BLaER1 treated with 17β-estradiol and CSF1 and Interleukin-3, amounts not matched to agents 10 nM and 100 nM (cell line): ENCODE measurements around the gene SIAH1.
A peak's percentile ranks its signal among the peaks of the same experiment; 100 is the strongest.
"Not testable (repeated sequence)": the region's sequence is repeated elsewhere in the genome, so short reads cannot be mapped to it uniquely, and the experiment has no call there.

Experiments used
- H3K27ac ChIP-seq, 11 experiments: shearing (Covaris generic); formaldehyde crosslinking; 2 replicates each; pipeline ENCODE4 v1.8.1; 2022
- H3K27me3 ChIP-seq, 11 experiments: shearing (Covaris generic); formaldehyde crosslinking; 2 replicates each; pipeline ENCODE4 v1.8.1; 2022
- H3K36me3 ChIP-seq, 11 experiments: shearing (Covaris generic); formaldehyde crosslinking; 2 replicates each; pipeline ENCODE4 v1.8.1; 2022
- H3K4me1 ChIP-seq, 10 experiments: shearing (Covaris generic); formaldehyde crosslinking; 2 replicates each; pipeline ENCODE4 v1.8.1; 2022
- H3K4me2 ChIP-seq, 11 experiments: shearing (Covaris generic); formaldehyde crosslinking; 2 replicates each; pipeline ENCODE4 v1.8.1; 2022
- H3K4me3 ChIP-seq, 10 experiments: shearing (Covaris generic); formaldehyde crosslinking; 2 replicates each; pipeline ENCODE4 v1.8.1; 2022
- H3K9ac ChIP-seq, 11 experiments: shearing (Covaris generic); formaldehyde crosslinking; 2 replicates each; pipeline ENCODE4 v1.8.1; 2022
- H3K9me3 ChIP-seq, 11 experiments: shearing (Covaris generic); formaldehyde crosslinking; replicated peaks in 1 of 11; 2 replicates each; pipeline ENCODE4 v1.8.1; 2022
- H4K20me1 ChIP-seq, 11 experiments: shearing (Covaris generic); formaldehyde crosslinking; 2 replicates each; pipeline ENCODE4 v1.8.1; 2022
- Cebpa-rat ChIP-seq, 11 experiments: shearing (Covaris generic); IDR thresholded peaks; 2 replicates each; pipeline ENCODE4 v1.8.1; 2022

Gene SIAH1

DNA sequence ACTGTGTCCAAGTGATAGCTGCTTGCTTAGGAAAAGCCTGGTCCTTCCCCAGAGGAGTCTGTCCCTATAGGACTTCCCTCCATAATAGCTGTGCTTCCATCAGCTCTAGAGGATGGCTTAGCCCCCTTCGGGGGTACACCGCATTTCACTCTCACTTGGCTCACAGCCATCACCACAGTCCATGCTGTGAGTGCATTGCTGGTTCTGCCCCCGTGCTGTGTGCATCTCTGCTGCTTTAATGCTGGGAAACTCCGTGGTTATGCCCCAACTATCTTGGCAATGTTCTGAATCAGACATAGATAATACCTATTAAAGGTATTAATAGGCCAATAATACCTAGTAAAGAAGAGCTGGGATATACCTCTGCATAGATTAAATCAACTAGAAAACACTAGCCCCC is 58.3 kb downstream of the SIAH1 start:
- Histone ChIP-seq H4K20me1 (peaks cover 0 to 17% (median 0%) of the 10 kb centered on the region in 11 experiments; a peak in 7 of 22 replicates), H3K36me3 (peaks cover 28 to 74% (median 43%) of the 10 kb centered on the region in 11 experiments; a peak in 21 of 22 replicates), H3K27me3 (no peaks in the 10 kb centered on the region), H3K9me3 (no peaks in the 10 kb centered on the region), H3K4me1 (peaks cover 14 to 48% (median 29%) of the 10 kb centered on the region in 10 experiments; a peak in 16 of 20 replicates), H3K4me3 (no peak overlapping the region), H3K27ac (no peak overlapping the region), H3K9ac (no peak overlapping the region), H3K4me2 (peak overlapping the region in 3 of 11 experiments; percentile 9 to 57 (median 26); a peak in 4 of 22 replicates)
- TF ChIP-seq Cebpa-rat (IDR thresholded peaks at IDR 0.05) = no peak

DNA sequence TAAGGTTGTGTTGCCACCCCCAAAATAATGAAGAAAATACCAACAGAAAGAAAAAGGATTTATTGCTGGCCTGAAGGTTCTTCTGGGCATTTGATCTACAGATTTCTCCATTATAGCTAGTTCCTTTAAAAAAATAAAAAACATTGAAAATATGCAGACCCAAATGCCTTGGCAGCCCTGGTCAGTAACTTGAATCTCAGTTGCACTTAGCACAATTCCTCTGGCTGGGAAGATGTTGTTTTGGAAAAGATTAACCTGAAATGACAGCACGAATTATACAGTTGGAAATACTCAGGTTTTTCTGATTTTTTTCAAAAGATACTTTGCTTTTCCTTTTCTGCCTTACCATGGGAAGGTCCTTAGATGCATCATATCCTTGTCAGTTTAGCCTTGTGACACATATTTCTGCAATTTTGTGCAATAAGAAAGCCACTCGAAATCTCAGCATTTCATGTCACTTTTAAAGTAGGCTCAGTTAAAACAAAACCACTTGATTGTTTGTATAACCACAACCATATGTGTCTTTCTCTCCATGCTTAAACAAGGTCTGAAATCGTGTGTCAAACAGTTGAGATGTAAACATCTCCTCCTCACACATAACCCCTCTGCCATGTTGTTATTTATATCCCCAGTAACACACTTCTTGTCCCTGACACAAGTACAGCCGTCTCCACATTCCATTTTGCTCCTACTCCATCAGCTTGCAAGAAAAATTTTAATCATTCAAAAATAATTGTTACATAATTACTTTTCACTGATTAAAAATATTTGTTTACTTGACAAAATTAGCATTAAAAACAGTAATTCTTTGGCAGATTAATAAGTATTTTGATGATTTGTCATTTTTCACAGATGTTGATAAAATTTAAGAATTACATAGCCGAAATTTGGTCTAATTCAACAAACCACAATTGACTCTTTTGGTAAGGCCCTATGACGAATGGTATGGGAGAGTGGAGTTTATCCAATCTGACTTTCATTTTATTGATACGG is 61.1 kb downstream of the SIAH1 start:
- H3K4me2 ChIP-seq = peak overlapping the region in 1 of 11 experiments; percentile 4; a peak in 1 of 22 replicates
- H3K27me3 ChIP-seq = no peaks in the 10 kb centered on the region
- H4K20me1 ChIP-seq = peaks cover 0 to 2% (median 0%) of the 10 kb centered on the region in 11 experiments; a peak in 4 of 22 replicates
- H3K9me3 ChIP-seq = peaks cover 0 to 5% (median 0%) of the 10 kb centered on the region in 11 experiments; a peak in 2 of 22 replicates
- H3K4me1 ChIP-seq = peaks cover 17 to 53% (median 38%) of the 10 kb centered on the region in 10 experiments
- H3K36me3 ChIP-seq = peaks cover 24 to 81% (median 52%) of the 10 kb centered on the region in 11 experiments; a peak in 21 of 22 replicates
- no peak for TF ChIP-seq Cebpa-rat (IDR thresholded peaks at IDR 0.05)
- H3K4me3 ChIP-seq = no peak overlapping the region
- no peak overlapping the region for H3K9ac ChIP-seq
- H3K27ac ChIP-seq = no peak overlapping the region

DNA sequence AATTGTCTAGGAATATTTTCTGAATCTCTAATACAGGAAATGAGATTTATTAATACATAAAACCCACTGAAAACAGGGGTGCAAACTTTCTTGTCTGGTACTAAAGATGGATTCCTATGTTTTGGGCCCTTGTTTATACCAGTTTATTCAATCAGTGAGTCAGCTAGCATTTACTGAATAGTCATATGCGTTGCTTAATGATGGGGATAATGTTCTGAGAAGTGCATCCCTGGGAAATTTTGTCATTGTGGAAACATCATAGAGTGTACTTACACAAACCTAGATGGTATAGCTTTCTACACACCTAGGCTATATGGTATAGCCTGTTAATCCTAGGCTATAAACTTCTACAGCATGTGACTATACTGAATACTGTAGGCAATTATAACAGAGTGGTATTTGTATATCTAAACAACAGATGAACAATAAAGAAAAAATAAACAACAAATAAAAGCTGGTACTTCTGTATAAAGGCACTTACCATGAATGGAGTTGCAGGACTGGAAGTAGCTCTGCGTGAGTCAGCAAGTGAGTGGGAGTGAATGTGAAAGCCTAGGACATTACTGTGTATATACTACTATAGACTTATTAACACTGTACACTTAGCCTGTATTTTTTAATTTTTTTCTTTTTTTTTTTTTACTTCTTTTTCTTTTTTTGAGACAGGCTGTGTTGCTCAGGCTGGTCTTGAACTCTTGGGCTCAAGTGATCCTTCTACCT is 63.7 kb downstream of the SIAH1 start:
- H3K27ac ChIP-seq = no peak overlapping the region
- peaks cover 0 to 5% (median 0%) of the 10 kb centered on the region in 11 experiments; a peak in 3 of 22 replicates for H3K9me3 ChIP-seq
- H4K20me1 ChIP-seq = peaks cover 0 to 20% (median 5%) of the 10 kb centered on the region in 11 experiments; a peak in 5 of 22 replicates
- peak overlapping the region in 2 of 11 experiments; percentile 32 to 47; a peak in 3 of 22 replicates for H3K4me2 ChIP-seq
- H3K4me3 ChIP-seq = no peak overlapping the region
- no peak for TF ChIP-seq Cebpa-rat (IDR thresholded peaks at IDR 0.05)
- no peaks in the 10 kb centered on the region for H3K27me3 ChIP-seq
- no peak overlapping the region for H3K9ac ChIP-seq
- H3K36me3 ChIP-seq = peaks cover 27 to 66% (median 46%) of the 10 kb centered on the region in 11 experiments; a peak in 20 of 22 replicates
- H3K4me1 ChIP-seq = peaks cover 39 to 73% (median 59%) of the 10 kb centered on the region in 10 experiments

DNA sequence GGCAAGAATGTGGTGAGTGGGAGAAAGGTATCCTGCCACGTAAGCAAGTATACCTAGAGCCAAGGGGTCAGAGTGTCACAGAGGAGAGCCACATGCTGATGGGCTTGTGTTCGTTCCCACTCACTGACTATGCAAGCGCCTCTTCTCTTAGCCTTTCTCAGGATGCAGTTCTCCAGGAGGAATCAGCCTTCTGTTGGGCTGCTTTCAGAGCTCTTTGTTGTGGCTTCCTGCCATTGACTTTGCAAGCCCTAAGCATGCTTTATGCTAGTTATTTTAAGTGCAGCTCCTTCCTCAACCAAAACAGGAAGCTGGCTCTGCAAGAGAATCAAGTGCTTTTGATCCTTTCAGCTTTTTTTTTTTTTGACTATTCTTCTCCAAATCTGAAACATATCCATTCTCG is 66.6 kb downstream of the SIAH1 start:
- Histone ChIP-seq H3K9ac (peak overlapping the region; percentile 5 to 71 (median 56); a peak in 17 of 22 replicates), H3K4me3 (peak overlapping the region in 8 of 10 experiments; percentile 6 to 54 (median 36); a peak in 13 of 20 replicates), H3K4me2 (peak overlapping the region; percentile 78 to 96 (median 88)), H3K36me3 (peaks cover 29 to 68% (median 50%) of the 10 kb centered on the region in 11 experiments; a peak in 21 of 22 replicates), H3K9me3 (peaks cover under 1 to 27% (median 18%) of the 10 kb centered on the region in 11 experiments; a peak in 19 of 22 replicates), H3K27ac (peak overlapping the region in 10 of 11 experiments; percentile 38 to 87 (median 78); a peak in 21 of 22 replicates), H4K20me1 (peaks cover 0 to 20% (median 5%) of the 10 kb centered on the region in 11 experiments; a peak in 5 of 22 replicates), H3K4me1 (peaks cover 34 to 64% (median 51%) of the 10 kb centered on the region in 10 experiments), H3K27me3 (no peaks in the 10 kb centered on the region)
- no peak for TF ChIP-seq Cebpa-rat (IDR thresholded peaks at IDR 0.05)

DNA sequence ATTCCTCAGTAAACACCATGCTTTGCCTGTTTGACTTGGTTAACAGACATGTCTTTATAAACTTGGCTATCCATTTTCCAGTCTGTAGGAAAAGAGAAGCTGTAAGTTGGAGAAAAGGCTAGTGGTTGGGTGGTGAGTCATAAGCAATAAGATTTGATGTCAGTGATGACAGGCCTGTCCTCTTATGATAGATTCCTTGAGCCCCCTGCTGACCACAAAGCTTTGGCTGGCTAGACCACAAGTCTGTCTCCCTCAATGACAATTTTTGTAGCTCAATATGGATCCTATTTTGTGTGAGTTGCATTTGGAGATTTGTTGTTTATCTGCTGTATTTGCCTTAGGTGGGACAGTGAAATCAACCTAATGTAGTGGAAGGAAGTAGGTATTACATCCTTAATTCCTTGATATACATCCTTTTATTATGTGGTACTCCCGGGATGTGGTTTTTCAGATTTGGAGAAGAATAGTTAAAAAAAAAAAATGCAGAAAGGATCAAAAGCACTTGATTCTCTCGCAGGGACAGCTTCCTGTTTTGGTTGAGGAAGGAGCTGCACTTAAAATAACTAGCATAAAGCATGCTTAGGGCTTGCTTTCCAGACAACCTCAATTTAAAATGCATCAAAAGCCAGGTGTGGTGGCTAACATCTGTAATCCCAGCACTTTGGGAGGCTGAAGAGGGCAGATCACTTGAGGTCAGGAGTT is 67.4 kb downstream of the SIAH1 start:
- peaks cover 0 to 20% (median 5%) of the 10 kb centered on the region in 11 experiments; a peak in 5 of 22 replicates for H4K20me1 ChIP-seq
- no peaks in the 10 kb centered on the region for H3K27me3 ChIP-seq
- peak overlapping the region; percentile 78 to 96 (median 88) for H3K4me2 ChIP-seq
- H3K4me3 ChIP-seq = peak overlapping the region in 7 of 10 experiments; percentile 6 to 54 (median 36); a peak in 11 of 20 replicates
- H3K36me3 ChIP-seq = peaks cover 31 to 70% (median 55%) of the 10 kb centered on the region in 11 experiments
- peak overlapping the region in 10 of 11 experiments; percentile 35 to 71 (median 60); a peak in 18 of 22 replicates for H3K9ac ChIP-seq
- peak overlapping the region in 10 of 11 experiments; percentile 38 to 87 (median 78); a peak in 21 of 22 replicates for H3K27ac ChIP-seq
- peaks cover 34 to 61% (median 47%) of the 10 kb centered on the region in 10 experiments for H3K4me1 ChIP-seq
- no peak for TF ChIP-seq Cebpa-rat (IDR thresholded peaks at IDR 0.05)
- H3K9me3 ChIP-seq = peaks cover 9 to 36% (median 26%) of the 10 kb centered on the region in 11 experiments

DNA sequence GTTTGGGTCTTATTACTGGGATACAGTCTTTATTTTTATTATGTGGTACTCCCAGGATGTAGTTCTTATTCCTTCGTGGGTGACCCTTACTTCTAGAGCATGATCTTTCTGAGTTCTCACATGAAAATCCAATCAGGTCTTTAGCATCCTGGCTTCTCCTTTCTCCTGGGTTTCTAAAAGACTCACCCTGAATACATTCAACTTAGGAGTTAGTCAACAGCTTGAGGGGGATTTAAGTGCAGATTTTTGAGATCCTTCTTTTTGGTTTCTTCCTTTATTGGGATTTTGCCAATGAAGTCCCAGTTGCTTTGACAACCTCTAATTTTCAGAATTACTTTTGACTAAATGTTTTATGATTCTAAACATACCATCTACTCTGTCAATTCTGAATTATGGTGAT is 68.2 kb downstream of the SIAH1 start:
- TF ChIP-seq Cebpa-rat (IDR thresholded peaks at IDR 0.05) = no peak
- Histone ChIP-seq H3K4me2 (peak overlapping the region; percentile 78 to 96 (median 88); a peak in 21 of 22 replicates), H3K36me3 (peaks cover 32 to 70% (median 56%) of the 10 kb centered on the region in 11 experiments), H3K4me1 (peaks cover 32 to 56% (median 40%) of the 10 kb centered on the region in 10 experiments), H3K27me3 (no peaks in the 10 kb centered on the region), H3K27ac (peak overlapping the region in 8 of 11 experiments; percentile 20 to 87 (median 74); a peak in 11 of 22 replicates), H3K4me3 (no peak overlapping the region), H4K20me1 (peaks cover 0 to 20% (median 5%) of the 10 kb centered on the region in 11 experiments; a peak in 5 of 22 replicates), H3K9ac (no peak overlapping the region; a peak in 1 of 22 replicates), H3K9me3 (peaks cover 17 to 43% (median 34%) of the 10 kb centered on the region in 11 experiments)

DNA sequence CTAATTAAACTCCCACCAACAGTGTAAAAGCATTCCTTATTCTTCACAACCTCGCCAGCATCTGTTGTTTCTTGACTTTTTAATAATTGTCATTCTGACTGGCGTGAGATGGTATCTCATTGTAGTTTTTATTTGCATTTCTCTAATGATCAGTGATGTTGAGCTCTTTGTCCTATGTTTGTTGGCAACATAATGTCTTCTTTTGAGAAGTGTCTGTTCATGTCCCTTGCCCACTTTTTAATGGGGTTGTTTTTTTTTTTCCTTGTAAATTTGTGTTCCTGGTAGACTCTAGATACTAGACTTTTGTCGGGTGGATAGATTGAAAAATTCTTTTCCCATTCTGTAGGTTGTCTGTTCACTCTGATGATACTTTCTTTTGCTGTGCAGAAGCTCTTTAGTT is 71.3 kb downstream of the SIAH1 start:
- H3K4me2 ChIP-seq = not testable (repeated sequence)

More for the DNA sequence above, 71.3 kb downstream of the SIAH1 start:
- peaks cover 0 to 16% (median 5%) of the 10 kb centered on the region in 11 experiments; a peak in 5 of 22 replicates for H4K20me1 ChIP-seq
- H3K4me3 ChIP-seq, H3K9ac ChIP-seq, H3K27ac ChIP-seq, H3K27me3 ChIP-seq: not testable (repeated sequence)
- H3K4me1 ChIP-seq = peaks cover 22 to 34% (median 26%) of the 10 kb centered on the region in 10 experiments
- peaks cover 48 to 74% (median 65%) of the 10 kb centered on the region in 11 experiments for H3K9me3 ChIP-seq
- peaks cover 61 to 79% (median 75%) of the 10 kb centered on the region in 11 experiments for H3K36me3 ChIP-seq
